Astrocyte (in vitro differentiated cells and primary cell): Measurements from ENCODE around the gene CAMK1D.

Experiments used
- CTCF ChIP-seq: IDR thresholded peaks from 2 replicates; pipeline ENCODE4 v1.5.1; 2011; ENCODE audit warnings: low read depth, mild to moderate bottlenecking, inconsistent platforms, low read length, moderate library complexity; ENCODE audit not compliant: insufficient read depth
- EZH2 ChIP-seq: IDR thresholded peaks from 2 replicates; pipeline ENCODE4 v1.6.1; 2012; ENCODE audit warnings: mild to moderate bottlenecking, low read length, inconsistent platforms; ENCODE audit not compliant: insufficient read depth

- TF ChIP-seq CTCF (no peak), EZH2 (no peak)
Observed at GRCh38 chr10:12533723-12534122, 184.4 kb downstream of the CAMK1D start.
